Esophagus muscularis mucosa (tissue), 4 donors: ENCODE results near the gene ULBP1. TPM values are rescaled to one million over a fixed set of nuclear protein-coding genes. Genes with fewer than 3 reads are reported as not detected.

Source experiments
- DNase-seq: peaks from one replicate; pipeline ENCODE4 v3.0.0-alpha.2; 2017; ENCODE audit errors: extremely low spot score
- H3K27ac ChIP-seq, 4 donors: fragments of 200-600 bp; sonication (generic); replicated peaks in 1 of 4; 1 replicate in 3 of 4; 2 replicates in 1 of 4; pipeline ENCODE4 v1.5.1; 2016 to 2019; ENCODE audit warnings: mild to moderate bottlenecking in 1 of 4
- H3K27me3 ChIP-seq, 4 donors: fragments of 200-600 bp; sonication (generic); one replicate each; pipeline versions ENCODE4 v1.5.1 to v1.6.0; 2016 to 2019
- H3K36me3 ChIP-seq, 4 donors: fragments of 200-600 bp; sonication (generic); one replicate each; pipeline ENCODE4 v1.5.1; 2016 to 2019
- H3K4me1 ChIP-seq, 4 donors: fragments of 200-600 bp; sonication (generic); one replicate each; pipeline ENCODE4 v1.5.1; 2016 to 2019
- H3K4me3 ChIP-seq, 4 donors: fragments of 200-600 bp; sonication (generic); 1 replicate in 2 of 4; 2 replicates in 2 of 4; pipeline ENCODE4 v1.5.1; 2016 to 2019; ENCODE audit warnings: mild to moderate bottlenecking in 4 of 4, moderate library complexity in 1 of 4
- H3K9me3 ChIP-seq, 4 donors: fragments of 200-600 bp; sonication (generic); 1 replicate in 3 of 4; 2 replicates in 1 of 4; pipeline ENCODE4 v1.5.1; 2016 to 2019
- CTCF ChIP-seq, 3 experiments: fragments of 200-600 bp in 2 of 3; fragments of 450-650 bp in 1 of 3; sonication (generic) in 2 of 3; IDR thresholded peaks; one replicate each; pipeline ENCODE4 v1.5.1; 2017 to 2019; ENCODE audit warnings: antibody characterized with exemption in 3 of 3, mild to moderate bottlenecking in 2 of 3, moderate library complexity in 1 of 3
- EP300 ChIP-seq: sonication (generic); formaldehyde crosslinking; IDR thresholded peaks from one replicate; pipeline ENCODE4 v1.6.1; 2017; ENCODE audit warnings: antibody characterized with exemption
- POLR2A ChIP-seq: fragments of 450-650 bp; IDR thresholded peaks from one replicate; pipeline ENCODE4 v1.6.1; 2017; ENCODE audit warnings: antibody characterized with exemption, moderate library complexity, mild to moderate bottlenecking, low read depth
- POLR2AphosphoS5 ChIP-seq, 2 donors: sonication (generic); formaldehyde crosslinking; IDR thresholded peaks; one replicate each; pipeline ENCODE4 v1.6.1; 2017; ENCODE audit warnings: antibody characterized with exemption in 2 of 2
- WGBS: methylation state at CpG from one replicate; pipeline ENCODE4 v1.1.5; 2018; 5-methylcytosine and 5-hydroxymethylcytosine counted together
- intact Hi-C: fragments of 100-400 bp; cut with DNase I; formaldehyde crosslinking; loops from one replicate; pipeline ENCODE4 v1.15.1; 2023
- total RNA-seq, 4 donors: library from RNA; depleted of rRNA; stranded (reverse); fragments of >200 nt; gene quantifications; one replicate each; pipeline versions ENCODE4 v1.1.0 to v1.2.1, GENCODE V29; 2016

ULBP1 gene
- total RNA-seq, 4 donors from 2014 or later: 0.17 TPM; not detected in 3

- TF ChIP-seq POLR2AphosphoS5 (IDR thresholded peaks at IDR 0.05) (no peak), CTCF (IDR thresholded peaks at IDR 0.05) (no peak), EP300 (no peak), POLR2A (no peak)
- Histone ChIP-seq H3K36me3 (no peaks in the 10 kb centered on the region), H3K4me1 (no peaks in the 10 kb centered on the region), H3K4me3 (no peak overlapping the region), H3K27ac (no peak overlapping the region), H3K9me3 (no peaks in the 10 kb centered on the region), H3K27me3 (peaks cover 0 to 67% (median 2%) of the 10 kb centered on the region in 4 donors)
- DNase-seq: no peak
- intact Hi-C loops: no loop called here
Measured at GRCh38 chr6:149975400-149975799, 11.7 kb downstream of the ULBP1 start.

DNA sequence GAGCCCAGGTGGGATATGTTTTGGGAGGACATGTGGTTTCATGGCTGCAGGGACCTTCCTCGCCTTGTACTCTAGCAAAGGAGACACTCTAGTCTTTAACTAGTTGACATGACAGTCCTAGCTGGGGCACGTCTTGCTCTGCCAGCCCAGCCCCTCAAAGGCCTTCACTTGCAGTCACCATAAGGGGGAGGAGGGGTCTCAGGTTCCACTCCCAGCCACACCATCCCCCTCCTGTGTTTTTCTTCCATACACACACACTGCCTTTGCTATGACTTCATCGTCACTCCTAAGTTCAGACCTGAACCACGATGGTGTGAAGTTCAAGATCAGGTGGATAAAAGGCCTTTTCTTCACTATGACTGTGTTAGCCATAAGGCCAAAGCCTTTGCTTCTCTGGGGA lies 13.5 kb downstream of the ULBP1 start:
- 72% methylated on average over 4 of the region's 4 CpGs for WGBS
- Histone ChIP-seq H3K36me3 (no peaks in the 10 kb centered on the region), H3K9me3 (no peaks in the 10 kb centered on the region), H3K27me3 (peaks cover 0 to 74% (median 6%) of the 10 kb centered on the region in 4 donors), H3K4me3 (no peak overlapping the region), H3K4me1 (no peaks in the 10 kb centered on the region), H3K27ac (no peak overlapping the region)
- DNase-seq: no peak
- no peak for TF ChIP-seq CTCF (IDR thresholded peaks at IDR 0.05)
- TF ChIP-seq POLR2AphosphoS5 (IDR thresholded peaks at IDR 0.05): no peak
- TF ChIP-seq POLR2A: no peak
- no peak for TF ChIP-seq EP300
- intact Hi-C loops: no loop called here

- no peak for DNase-seq
- intact Hi-C loops: no loop called here
- no peak overlapping the region for H3K27ac ChIP-seq
- H3K9me3 ChIP-seq: no peaks in the 10 kb centered on the region
- no peaks in the 10 kb centered on the region for H3K4me1 ChIP-seq
- no peak for TF ChIP-seq CTCF (IDR thresholded peaks at IDR 0.05)
- TF ChIP-seq POLR2AphosphoS5 (IDR thresholded peaks at IDR 0.05): no peak
- TF ChIP-seq EP300: no peak
- no peak for TF ChIP-seq POLR2A
- H3K36me3 ChIP-seq: no peaks in the 10 kb centered on the region
- H3K4me3 ChIP-seq: no peak overlapping the region
- H3K27me3 ChIP-seq: peaks cover 0 to 82% (median 9%) of the 10 kb centered on the region in 4 donors
Measured at GRCh38 chr6:149978610-149979009, 14.9 kb downstream of the ULBP1 start.

- no peak overlapping the region for H3K4me3 ChIP-seq
- no peak for DNase-seq
- TF ChIP-seq POLR2AphosphoS5 (IDR thresholded peaks at IDR 0.05) (no peak), POLR2A (no peak), CTCF (IDR thresholded peaks at IDR 0.05) (no peak), EP300 (no peak)
- no peaks in the 10 kb centered on the region for H3K4me1 ChIP-seq
- no peaks in the 10 kb centered on the region for H3K36me3 ChIP-seq
- no peak overlapping the region for H3K27ac ChIP-seq
- intact Hi-C loops: no loop called here
- peaks cover 0 to 76% (median 7%) of the 10 kb centered on the region in 4 donors for H3K27me3 ChIP-seq
- 75% methylated on average over 6 of the region's 6 CpGs for WGBS
- no peaks in the 10 kb centered on the region for H3K9me3 ChIP-seq
Measured at GRCh38 chr6:149979293-149979692, 15.6 kb downstream of the ULBP1 start.

GRCh38 chr6:149983145-149983544 lies 19.4 kb downstream of the ULBP1 start:
- no peak overlapping the region for H3K4me3 ChIP-seq
- no peak overlapping the region for H3K27ac ChIP-seq
- TF ChIP-seq POLR2A: no peak
- TF ChIP-seq CTCF (IDR thresholded peaks at IDR 0.05): no peak
- TF ChIP-seq EP300: no peak
- no peak for TF ChIP-seq POLR2AphosphoS5 (IDR thresholded peaks at IDR 0.05)
- no peaks in the 10 kb centered on the region for H3K4me1 ChIP-seq
- DNase-seq: no peak
- peaks cover 0 to 88% (median 33%) of the 10 kb centered on the region in 4 donors for H3K27me3 ChIP-seq
- intact Hi-C loops: no loop called here
- H3K9me3 ChIP-seq: peaks cover 0 to 11% (median 9%) of the 10 kb centered on the region in 4 donors
- WGBS: 37% methylated on average over 9 of the region's 9 CpGs
- H3K36me3 ChIP-seq: no peaks in the 10 kb centered on the region
